Measurements from ENCODE around the gene RTP3. TPM values are rescaled to one million over a fixed set of nuclear protein-coding genes. Genes with fewer than 3 reads are reported as not detected.

RTP3 gene
- total RNA-seq, 2 donors from 2014 or later = not detected

GRCh38 chr3:46523556-46523955 lies 25.8 kb downstream of the RTP3 start:
- no peak for DNase-seq
- no peaks in the 10 kb centered on the region for H3K9me3 ChIP-seq
- TF ChIP-seq CTCF (IDR thresholded peaks at IDR 0.05) = no peak
- no peak overlapping the region for H3K4me3 ChIP-seq
- H3K4me1 ChIP-seq = no peaks in the 10 kb centered on the region
- no peaks in the 10 kb centered on the region for H3K27me3 ChIP-seq
- H3K36me3 ChIP-seq = no peaks in the 10 kb centered on the region
- intact Hi-C loops (cut with DNase I) = no loop called here
- H3K27ac ChIP-seq = no peak overlapping the region
- no peak overlapping the region for H3K9ac ChIP-seq (ENCODE audit: low read depth in 2 of 2, low read length in 2 of 2)

- intact Hi-C loops (cut with DNase I) = no loop called here
- Histone ChIP-seq H3K9me3 (no peaks in the 10 kb centered on the region), H3K36me3 (no peaks in the 10 kb centered on the region), H3K9ac (ENCODE audit: low read depth in 2 of 2, low read length in 2 of 2) (no peak overlapping the region), H3K27me3 (no peaks in the 10 kb centered on the region), H3K4me3 (no peak overlapping the region), H3K27ac (no peak overlapping the region), H3K4me1 (no peaks in the 10 kb centered on the region)
- no peak for TF ChIP-seq CTCF (IDR thresholded peaks at IDR 0.05)
- no peak for DNase-seq
These were observed 26.2 kb downstream of the RTP3 start for GRCh38 chr3:46524008-46524407.

- no peaks in the 10 kb centered on the region for H3K4me1 ChIP-seq
- DNase-seq = no peak
- no peak overlapping the region for H3K4me3 ChIP-seq
- H3K9ac ChIP-seq (ENCODE audit: low read depth in 2 of 2, low read length in 2 of 2) = no peak overlapping the region
- no peaks in the 10 kb centered on the region for H3K9me3 ChIP-seq
- H3K36me3 ChIP-seq = no peaks in the 10 kb centered on the region
- TF ChIP-seq CTCF (IDR thresholded peaks at IDR 0.05) = no peak
- intact Hi-C loops (cut with DNase I) = no loop called here
- no peaks in the 10 kb centered on the region for H3K27me3 ChIP-seq
- no peak overlapping the region for H3K27ac ChIP-seq
These were observed 27.1 kb downstream of the RTP3 start for GRCh38 chr3:46524832-46525231.

GRCh38 chr3:46527239-46527638 lies 29.5 kb downstream of the RTP3 start:
- Histone ChIP-seq H3K27me3 (no peaks in the 10 kb centered on the region), H3K4me3 (no peak overlapping the region), H3K4me1 (no peaks in the 10 kb centered on the region), H3K9ac (ENCODE audit: low read depth in 2 of 2, low read length in 2 of 2) (no peak overlapping the region), H3K27ac (no peak overlapping the region), H3K36me3 (no peaks in the 10 kb centered on the region), H3K9me3 (no peaks in the 10 kb centered on the region)
- TF ChIP-seq CTCF (IDR thresholded peaks at IDR 0.05) = no peak
- intact Hi-C loops (cut with DNase I) = no loop called here
- no peak for DNase-seq

GRCh38 chr3:46533091-46533490 lies 35.3 kb downstream of the RTP3 start:
- no peaks in the 10 kb centered on the region for H3K27me3 ChIP-seq
- no peak overlapping the region for H3K4me3 ChIP-seq
- intact Hi-C loops (cut with DNase I) = no loop called here
- no peaks in the 10 kb centered on the region for H3K36me3 ChIP-seq
- no peak for TF ChIP-seq CTCF (IDR thresholded peaks at IDR 0.05)
- DNase-seq = no peak
- no peaks in the 10 kb centered on the region for H3K9me3 ChIP-seq
- H3K9ac ChIP-seq (ENCODE audit: low read depth in 2 of 2, low read length in 2 of 2) = no peak overlapping the region
- H3K4me1 ChIP-seq = no peaks in the 10 kb centered on the region
- H3K27ac ChIP-seq = no peak overlapping the region

GRCh38 chr3:46535746-46536145 lies 38.0 kb downstream of the RTP3 start:
- no peaks in the 10 kb centered on the region for H3K4me1 ChIP-seq
- H3K36me3 ChIP-seq = no peaks in the 10 kb centered on the region
- H3K4me3 ChIP-seq = no peak overlapping the region
- H3K9me3 ChIP-seq = no peaks in the 10 kb centered on the region
- no peaks in the 10 kb centered on the region for H3K27me3 ChIP-seq
- H3K27ac ChIP-seq = no peak overlapping the region
- DNase-seq = no peak
- no peak overlapping the region for H3K9ac ChIP-seq (ENCODE audit: low read depth in 2 of 2, low read length in 2 of 2)
- intact Hi-C loops (cut with DNase I) = no loop called here
- no peak for TF ChIP-seq CTCF (IDR thresholded peaks at IDR 0.05)

Data from colonic mucosa (tissue), 4 donors.